Mucosa of descending colon (tissue), 3 donors: ENCODE data around the gene GRIK5. TPM values are rescaled to one million over a fixed set of nuclear protein-coding genes. Genes with fewer than 3 reads are reported as not detected.

Experiments
- ATAC-seq: fragments of 200-7000 bp; cut with Tn5 transposase; one replicate; pipeline ENCODE4 v1.9.1; 2020; ENCODE audit warnings: mild to moderate bottlenecking, moderate library complexity
- DNase-seq, 3 donors: peaks; one replicate each; pipeline ENCODE4 v3.0.0-alpha.2; 2020
- H3K36me3 ChIP-seq: fragments of 200-600 bp; one replicate; pipeline ENCODE4 v1.8.0; 2021; ENCODE audit warnings: low read depth, mild to moderate bottlenecking
- H3K4me1 ChIP-seq: fragments of 200-600 bp; one replicate; pipeline ENCODE4 v1.8.0; 2021; ENCODE audit warnings: low read depth, mild to moderate bottlenecking
- H3K4me3 ChIP-seq: fragments of 200-600 bp; one replicate; pipeline ENCODE4 v1.8.0; 2021; ENCODE audit warnings: mild to moderate bottlenecking
- H3K9me3 ChIP-seq: fragments of 200-600 bp; one replicate; pipeline ENCODE4 v1.8.0; 2021; ENCODE audit warnings: mild to moderate bottlenecking
- intact Hi-C, 2 donors: fragments of 100-400 bp; cut with DNase I in 1 of 2; cut with micrococcal nuclease in 1 of 2; formaldehyde crosslinking; loops; one replicate each; pipeline versions ENCODE4 v1.11.0 to v1.11.1; 2022; cut with DNase I, micrococcal nuclease
- total RNA-seq, 3 donors: library from RNA; stranded (reverse); fragmentation: NEBNext Ultra II Directional in 2 of 3; extraction: Animal tissue kit (Norgen Biotek cat#: 25700) in 2 of 3; gene quantifications; one replicate each; pipeline versions ENCODE4 v1.2.1 to v1.2.4, GENCODE V29; 2021 to 2023
- TF ChIP-seq, protein P1 (sequence below): fragments of 200-600 bp; IDR thresholded peaks from one replicate; pipeline ENCODE4 v1.8.0; 2022; ENCODE audit warnings: antibody characterized with exemption, mild to moderate bottlenecking
- donor health status: DM: no; HTN: no; CAD: no; lungs with moderate emphysema.
- donor health status: DM: no; HTN: no; CAD: no.
- donor health status: DM: no; HTN: yes; CAD: no.

GRIK5 gene
- total RNA-seq, 3 donors from 2014 or later = 0.67 to 25.8 (median 2.0) TPM

DNA sequence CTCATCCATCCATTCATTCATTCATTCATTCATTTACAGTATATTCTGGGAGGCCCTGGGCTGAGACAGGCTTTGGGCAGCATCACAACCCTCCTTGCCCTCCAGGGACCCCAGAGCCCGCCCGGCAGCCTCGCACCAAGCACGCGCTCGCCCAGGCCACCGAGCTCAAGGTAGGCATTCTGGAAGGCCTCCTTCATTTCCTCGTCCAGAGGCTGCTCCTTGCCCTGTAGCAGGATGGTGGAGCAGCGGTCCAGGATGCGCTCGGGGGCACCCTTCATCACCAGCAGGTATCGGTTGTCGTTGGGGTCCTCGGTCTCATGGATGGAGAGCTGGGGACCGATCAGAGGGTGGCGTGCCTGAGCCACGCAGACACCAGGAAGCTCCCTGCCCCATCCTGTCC lies 91.5 kb downstream of the GRIK5 start:
- Histone ChIP-seq H3K9me3 (no peaks in the 10 kb centered on the region), H3K4me1 (no peaks in the 10 kb centered on the region), H3K4me3 (no peak overlapping the region), H3K36me3 (no peaks in the 10 kb centered on the region)
- TF ChIP-seq, protein P1, sequence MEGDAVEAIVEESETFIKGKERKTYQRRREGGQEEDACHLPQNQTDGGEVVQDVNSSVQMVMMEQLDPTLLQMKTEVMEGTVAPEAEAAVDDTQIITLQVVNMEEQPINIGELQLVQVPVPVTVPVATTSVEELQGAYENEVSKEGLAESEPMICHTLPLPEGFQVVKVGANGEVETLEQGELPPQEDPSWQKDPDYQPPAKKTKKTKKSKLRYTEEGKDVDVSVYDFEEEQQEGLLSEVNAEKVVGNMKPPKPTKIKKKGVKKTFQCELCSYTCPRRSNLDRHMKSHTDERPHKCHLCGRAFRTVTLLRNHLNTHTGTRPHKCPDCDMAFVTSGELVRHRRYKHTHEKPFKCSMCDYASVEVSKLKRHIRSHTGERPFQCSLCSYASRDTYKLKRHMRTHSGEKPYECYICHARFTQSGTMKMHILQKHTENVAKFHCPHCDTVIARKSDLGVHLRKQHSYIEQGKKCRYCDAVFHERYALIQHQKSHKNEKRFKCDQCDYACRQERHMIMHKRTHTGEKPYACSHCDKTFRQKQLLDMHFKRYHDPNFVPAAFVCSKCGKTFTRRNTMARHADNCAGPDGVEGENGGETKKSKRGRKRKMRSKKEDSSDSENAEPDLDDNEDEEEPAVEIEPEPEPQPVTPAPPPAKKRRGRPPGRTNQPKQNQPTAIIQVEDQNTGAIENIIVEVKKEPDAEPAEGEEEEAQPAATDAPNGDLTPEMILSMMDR = no peak
- no peak for ATAC-seq
- no peak for DNase-seq
- intact Hi-C loops = no loop called here

DNA sequence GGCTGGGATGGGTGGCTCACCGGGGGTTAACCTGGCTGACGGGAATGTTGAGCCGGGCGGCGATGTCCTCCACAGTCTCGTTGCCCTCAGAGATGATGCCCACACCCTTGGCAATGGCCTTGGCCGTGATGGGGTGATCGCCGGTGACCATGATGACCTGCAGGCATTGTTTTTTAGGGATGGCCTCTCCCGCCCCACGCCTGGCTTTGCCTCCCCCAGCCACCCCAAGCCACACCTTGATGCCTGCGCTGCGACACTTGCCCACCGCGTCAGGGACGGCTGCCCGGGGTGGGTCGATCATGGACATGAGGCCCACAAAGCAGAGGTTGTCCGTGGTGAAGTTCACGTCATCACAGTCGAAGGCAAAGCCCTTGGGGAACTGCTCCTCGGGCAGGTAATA lies 92.1 kb downstream of the GRIK5 start:
- intact Hi-C loops = no loop called here
- H3K36me3 ChIP-seq = no peaks in the 10 kb centered on the region
- DNase-seq (no peak), ATAC-seq (no peak)
- TF ChIP-seq, protein P1 = no peak
- H3K4me1 ChIP-seq = no peaks in the 10 kb centered on the region
- H3K9me3 ChIP-seq = no peaks in the 10 kb centered on the region
- H3K4me3 ChIP-seq = no peak overlapping the region

DNA sequence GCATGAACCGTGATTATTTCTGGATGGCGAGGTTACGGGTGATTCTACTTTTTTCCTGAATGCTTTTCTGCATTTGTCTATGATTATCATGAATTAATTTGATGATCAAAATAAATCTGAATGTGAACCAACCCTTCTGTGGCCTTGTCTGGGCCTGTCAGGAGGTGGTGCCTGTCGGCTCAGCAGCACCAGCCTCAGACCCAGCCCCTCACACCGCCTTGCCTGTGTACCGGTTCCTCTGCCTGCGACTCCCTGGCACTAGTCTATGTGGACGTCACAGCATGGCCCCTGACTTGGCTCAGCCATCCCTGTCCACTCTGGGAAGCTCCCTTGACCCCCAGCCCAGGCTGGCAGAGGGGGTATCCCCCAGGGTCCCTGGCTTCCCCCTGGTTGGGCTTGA lies 95.4 kb downstream of the GRIK5 start:
- DNase-seq (no peak), ATAC-seq (no peak)
- TF ChIP-seq, protein P1 = no peak
- no peak overlapping the region for H3K4me3 ChIP-seq
- H3K4me1 ChIP-seq = no peaks in the 10 kb centered on the region
- intact Hi-C loops = no loop called here
- no peaks in the 10 kb centered on the region for H3K9me3 ChIP-seq
- H3K36me3 ChIP-seq = no peaks in the 10 kb centered on the region

DNA sequence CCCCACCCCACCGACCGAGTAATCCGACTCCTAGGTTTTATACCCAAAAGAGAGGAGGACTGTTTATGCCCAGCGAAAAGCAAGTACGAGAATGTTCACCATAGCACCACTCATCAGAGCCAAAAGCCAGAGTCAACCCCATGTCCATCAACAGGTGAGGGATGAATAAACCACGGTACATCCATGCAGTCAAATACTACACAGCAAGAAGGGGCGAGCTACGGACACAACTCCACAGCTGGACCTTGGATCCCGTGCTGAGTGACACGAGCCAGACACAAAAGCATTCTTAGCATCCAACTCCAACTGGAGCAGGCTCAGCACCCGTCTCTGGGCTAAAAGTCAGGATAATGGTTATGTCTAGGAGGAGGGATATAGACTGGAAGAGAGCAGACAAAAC lies 98.6 kb downstream of the GRIK5 start:
- no peaks in the 10 kb centered on the region for H3K36me3 ChIP-seq
- intact Hi-C loops = no loop called here
- TF ChIP-seq, protein P1 = no peak
- H3K4me3 ChIP-seq = no peak overlapping the region
- no peaks in the 10 kb centered on the region for H3K9me3 ChIP-seq
- DNase-seq (no peak), ATAC-seq (no peak)
- no peaks in the 10 kb centered on the region for H3K4me1 ChIP-seq

DNA sequence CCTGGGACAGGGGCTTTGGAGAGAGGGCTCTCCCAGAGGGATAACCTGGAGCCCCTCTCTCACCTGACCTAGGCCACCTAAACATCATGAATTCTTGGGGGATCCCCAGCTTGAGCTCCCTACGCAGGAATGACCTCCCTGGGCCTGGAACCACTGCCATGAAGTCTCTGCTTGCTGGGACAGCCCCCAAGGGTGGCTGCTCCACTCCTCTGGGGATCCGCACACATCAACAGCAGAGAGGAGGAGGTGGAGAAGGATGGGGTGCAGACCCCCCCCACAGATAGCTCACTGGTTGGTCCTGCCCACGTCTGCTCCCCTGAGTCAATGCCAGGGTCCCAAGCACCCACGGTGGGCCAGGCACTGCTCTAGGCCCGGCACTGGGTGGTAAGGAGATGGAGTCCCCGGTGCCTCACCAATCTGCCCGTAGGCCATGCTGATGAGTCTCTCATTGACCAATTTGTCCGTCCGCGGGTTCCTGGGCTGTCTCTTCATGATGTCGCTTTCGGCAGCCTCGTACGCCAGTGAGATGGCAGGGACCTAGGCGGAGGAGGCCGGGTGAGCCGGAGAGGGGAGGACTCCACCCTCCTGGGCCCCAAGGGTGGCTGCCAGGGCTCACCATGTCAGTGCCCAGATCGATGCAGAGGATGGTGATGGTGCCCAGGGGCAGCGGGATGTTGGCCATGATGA lies 100.1 kb downstream of the GRIK5 start:
- ATAC-seq (no peak), DNase-seq (no peak)
- intact Hi-C loops = no loop called here
- Histone ChIP-seq H3K4me3 (no peak overlapping the region), H3K9me3 (no peaks in the 10 kb centered on the region), H3K4me1 (no peaks in the 10 kb centered on the region), H3K36me3 (no peaks in the 10 kb centered on the region)
- TF ChIP-seq, protein P1 = no peak
